B cell (primary cell): ENCODE data around the gene AVPI1. TPM values are rescaled to one million over a fixed set of nuclear protein-coding genes. Genes with fewer than 3 reads are reported as not detected.
A peak's percentile ranks its signal among the peaks of the same experiment; 100 is the strongest.

Experiments used
- ATAC-seq: fragments of 200-7000 bp; cut with Tn5 transposase; one replicate; pipeline ENCODE4 v1.10.0; 2021; ENCODE audit warnings: low read depth, mild to moderate bottlenecking, moderate number of reproducible peaks, moderate library complexity
- CTCF ChIA-PET: fragments of 350-600 bp; sonication (Branson Sonifier 250); formaldehyde crosslinking; loops from one replicate; lab custom pipeline; 2021; ENCODE audit warnings: antibody characterized with exemption, inconsistent platforms; lab: Charles Lee
- POLR2A ChIA-PET: fragments of 350-600 bp; sonication (Branson Sonifier 250); formaldehyde crosslinking; loops from one replicate; lab custom pipeline; 2021; ENCODE audit warnings: antibody characterized with exemption; lab: Charles Lee
- DNase-seq: peaks from one replicate; pipeline ENCODE4 v3.0.0; 2013
- H2AFZ ChIP-seq: 2 replicates; pipeline ENCODE4 v1.6.1; 2012; ENCODE audit warnings: mild to moderate bottlenecking, low read depth, low read length; ENCODE audit not compliant: insufficient read depth, poor library complexity, severe bottlenecking
- H3K27ac ChIP-seq, 2 donors: 1 replicate in 1 of 2; 2 replicates in 1 of 2; pipeline ENCODE4 v1.5.1; 2012 to 2013; ENCODE audit warnings: low read length in 2 of 2, mild to moderate bottlenecking in 2 of 2, moderate library complexity in 1 of 2
- H3K27me3 ChIP-seq, 4 experiments: fragments of 200-600 bp in 1 of 4; sonication (generic) in 1 of 4; replicated peaks in 1 of 4; 1 replicate in 2 of 4; 2 replicates in 2 of 4; pipeline versions ENCODE4 v1.6.1 to v1.7.0; 2013 to 2016; ENCODE audit warnings: low read length in 3 of 4, mild to moderate bottlenecking in 2 of 4, mixed read lengths in 1 of 4, moderate library complexity in 1 of 4; ENCODE audit not compliant: insufficient read depth in 4 of 4, control insufficient read depth in 3 of 4; ENCODE audit errors: control extremely low read depth in 1 of 4
- H3K36me3 ChIP-seq, 2 experiments: replicated peaks in 1 of 2; 1 replicate in 1 of 2; 2 replicates in 1 of 2; pipeline versions ENCODE4 v1.6.1 to v1.7.1; 2013; ENCODE audit warnings: low read length in 1 of 2; ENCODE audit not compliant: insufficient read depth in 2 of 2, control insufficient read depth in 1 of 2; ENCODE audit errors: control extremely low read depth in 1 of 2, extremely low read depth in 1 of 2
- H3K4me1 ChIP-seq, 2 donors: fragments of 200-600 bp in 1 of 2; sonication (generic) in 1 of 2; 1 replicate in 1 of 2; 2 replicates in 1 of 2; pipeline versions ENCODE4 v1.5.1 to v1.6.1; 2013 to 2017; ENCODE audit warnings: low read length in 2 of 2; ENCODE audit not compliant: control insufficient read depth in 2 of 2, insufficient read depth in 2 of 2
- H3K4me2 ChIP-seq: replicated peaks from 2 replicates; pipeline ENCODE3; 2012; ENCODE audit warnings: mild to moderate bottlenecking, low read depth, low read length; ENCODE audit not compliant: poor library complexity, severe bottlenecking
- H3K4me3 ChIP-seq, 5 experiments: fragments of 200-600 bp in 1 of 5; sonication (generic) in 1 of 5; 1 replicate in 3 of 5; 2 replicates in 2 of 5; pipeline versions ENCODE4 v1.5.1 to v1.7.0; 2011 to 2016; ENCODE audit warnings: low read length in 4 of 5, mild to moderate bottlenecking in 4 of 5, low read depth in 2 of 5, control low read depth in 1 of 5, moderate library complexity in 1 of 5; ENCODE audit not compliant: insufficient read depth in 1 of 5; ENCODE audit errors: control extremely low read depth in 1 of 5, extremely low read depth in 1 of 5
- H3K79me2 ChIP-seq: fragments of 200-600 bp; sonication (generic); one replicate; pipeline ENCODE4 v1.6.0; 2016; ENCODE audit warnings: low read length; ENCODE audit not compliant: control insufficient read depth, insufficient read depth
- H3K9ac ChIP-seq: fragments of 200-600 bp; sonication (generic); 2 replicates; pipeline ENCODE4 v1.6.1; 2017; ENCODE audit warnings: mild to moderate bottlenecking, low read length, moderate library complexity
- H3K9me3 ChIP-seq, 3 donors: one replicate each; pipeline versions ENCODE4 v1.6.1 to v1.7.1; 2013; ENCODE audit warnings: low read length in 2 of 3; ENCODE audit not compliant: control insufficient read depth in 2 of 3, insufficient read depth in 1 of 3; ENCODE audit errors: control extremely low read depth in 1 of 3
- H4K20me1 ChIP-seq: 2 replicates; pipeline ENCODE4 v1.6.0; 2012; ENCODE audit warnings: mild to moderate bottlenecking, low read length; ENCODE audit not compliant: insufficient read depth, control insufficient read depth, poor library complexity, severe bottlenecking
- H3K27ac Mint-ChIP-seq: one replicate; pipeline ENCODE4 v1.8.0; 2021; ENCODE audit warnings: mixed read lengths
- H3K27me3 Mint-ChIP-seq: one replicate; pipeline ENCODE4 v1.8.0; 2021; ENCODE audit warnings: mixed read lengths
- H3K4me1 Mint-ChIP-seq: one replicate; pipeline ENCODE4 v1.8.0; 2021; ENCODE audit warnings: mixed read lengths
- H3K4me3 Mint-ChIP-seq: one replicate; pipeline ENCODE4 v1.8.0; 2021; ENCODE audit warnings: mixed read lengths
- H3K9me3 Mint-ChIP-seq: one replicate; pipeline ENCODE4 v1.8.0; 2022; ENCODE audit warnings: mixed read lengths; ENCODE audit not compliant: insufficient read depth
- CTCF ChIP-seq: fragments of 200-600 bp; IDR thresholded peaks from one replicate; pipeline ENCODE4 v1.8.0; 2022; ENCODE audit warnings: antibody characterized with exemption, mild to moderate bottlenecking
- EZH2 ChIP-seq: IDR thresholded peaks from 2 replicates; pipeline ENCODE4 v1.6.1; 2012; ENCODE audit warnings: borderline replicate concordance, low read depth, mild to moderate bottlenecking, moderate library complexity, low read length; ENCODE audit not compliant: insufficient read depth, poor library complexity, severe bottlenecking
- WGBS: methylation state at CpG from one replicate; pipeline ENCODE4 v1.1.5; 2013; ENCODE audit warnings: missing lambda C conversion rate; ENCODE audit not compliant: insufficient coverage; 5-methylcytosine and 5-hydroxymethylcytosine counted together
- intact Hi-C: fragments of 100-400 bp; cut with micrococcal nuclease; formaldehyde crosslinking; loops from one replicate; pipeline ENCODE4 v1.10.0; 2022
- polyA plus RNA-seq: library from polyadenylated mRNA; depleted of rRNA; stranded (reverse); fragments of >200 nt; gene quantifications from 2 replicates; pipeline ENCODE4 v1.2.3, GENCODE V29; 2012
- total RNA-seq, 2 donors: library from RNA; stranded (reverse); fragments of 120-200 nt in 1 of 2; gene quantifications; 1 replicate in 1 of 2; 2 replicates in 1 of 2; pipeline versions ENCODE4 v1.2.3 to v1.2.4, GENCODE V29; 2013 to 2022

AVPI1 gene
- total and polyA plus RNA-seq, 2 donors (not counting 1 experiment from before 2014, with no cell fraction given): 3.6 to 3.9 TPM

- Histone ChIP-seq H3K36me3 (no peaks in the 10 kb centered on the region), H3K79me2 (no peaks in the 10 kb centered on the region), H3K4me2 (no peak overlapping the region), H2AFZ (no peak overlapping the region), H3K4me1 (no peaks in the 10 kb centered on the region), H4K20me1 (no peaks in the 10 kb centered on the region), H3K27me3 (peaks cover 0 to 15% (median 4%) of the 10 kb centered on the region in 4 experiments), H3K9me3 (no peaks in the 10 kb centered on the region), H3K9ac (no peak overlapping the region), H3K4me3 (no peak overlapping the region), H3K27ac (no peak overlapping the region)
- Mint-ChIP-seq H3K27me3 (peaks cover 17% of the 10 kb centered on the region), H3K4me1 (no peaks in the 10 kb centered on the region), H3K27ac (no peak overlapping the region), H3K9me3 (no peaks in the 10 kb centered on the region), H3K4me3 (no peak overlapping the region)
- ChIA-PET CTCF (interaction anchor here (0.7 to 6.2 kb wide), 11 partner anchors 10 to 1301 kb away, joined by 3 to 117 read pairs (median 4); partner anchors contain the start of genes AVPI1, MARVELD1 and ZFYVE27), POLR2A (interaction anchor here (0.6 to 0.7 kb wide), 3 partner anchors 27 to 1307 kb away, joined by 3 to 4 read pairs (median 3); no protein-coding TSS in a partner anchor)
- no peak for DNase-seq
- WGBS: 92% methylated on average over 6 of the region's 7 CpGs
- ATAC-seq: no peak
- intact Hi-C loops: no loop called here
- TF ChIP-seq CTCF (no peak), EZH2 (no peak)
Observed at GRCh38 chr10:97703398-97704067, 16.5 kb upstream of the AVPI1 start.

- no peaks in the 10 kb centered on the region for H3K79me2 ChIP-seq
- H3K4me2 ChIP-seq: no peak overlapping the region
- POLR2A ChIA-PET: interaction anchor here (0.6 kb wide), 1 partner anchor 30 kb away, joined by 3 read pairs; no protein-coding TSS in a partner anchor
Observed at GRCh38 chr10:97701438-97702069, 14.5 kb upstream of the AVPI1 start.

More at GRCh38 chr10:97701438-97702069, 14.5 kb upstream of the AVPI1 start:
- no peak overlapping the region for H3K4me3 Mint-ChIP-seq
- no peak overlapping the region for H3K27ac Mint-ChIP-seq
- peak; percentile 66 for DNase-seq
- CTCF ChIA-PET: interaction anchor here (0.6 to 6.2 kb wide), 17 partner anchors 8 to 1299 kb away, joined by 3 to 117 read pairs (median 5); partner anchors contain the start of genes ANKRD2, AVPI1, MARVELD1 and ZFYVE27
- H3K27ac ChIP-seq: no peak overlapping the region
- H3K27me3 ChIP-seq: peaks cover 0 to 9% (median 2%) of the 10 kb centered on the region in 4 experiments
- no peaks in the 10 kb centered on the region for H3K4me1 Mint-ChIP-seq
- WGBS: 60% methylated on average over 11 of the region's 12 CpGs
- H3K9ac ChIP-seq: no peak overlapping the region
- H3K4me3 ChIP-seq: no peak overlapping the region
- H3K4me1 ChIP-seq: no peaks in the 10 kb centered on the region
- H3K9me3 ChIP-seq: no peaks in the 10 kb centered on the region
- TF ChIP-seq CTCF (peak; percentile 78), EZH2 (no peak)
- peak; percentile 75 for ATAC-seq
- H3K27me3 Mint-ChIP-seq: peaks cover 11% of the 10 kb centered on the region
- H3K36me3 ChIP-seq: no peaks in the 10 kb centered on the region
- H2AFZ ChIP-seq: no peak overlapping the region
- intact Hi-C loops: loop anchor here (1.0 kb wide), 1 partner anchor 30 kb away; no protein-coding TSS in a partner anchor
- H3K9me3 Mint-ChIP-seq: no peaks in the 10 kb centered on the region
- H4K20me1 ChIP-seq: no peaks in the 10 kb centered on the region
